Neural cell (in vitro differentiated cells): Measurements from ENCODE around the gene MARK3.

Experiments used
- CTCF ChIP-seq: fragments of 450-650 bp; IDR thresholded peaks from 2 replicates; pipeline ENCODE4 v1.5.1; 2014; ENCODE audit warnings: antibody characterized with exemption, mild to moderate bottlenecking, moderate library complexity; ENCODE audit not compliant: poor library complexity, severe bottlenecking
- EZH2 ChIP-seq: fragments of 200-600, 300-800 bp; shearing (Covaris generic), sonication (generic); IDR thresholded peaks from 2 replicates; pipeline ENCODE4 v1.6.1; 2014; ENCODE audit warnings: antibody characterized with exemption, low read length, borderline replicate concordance, mild to moderate bottlenecking; ENCODE audit not compliant: insufficient read depth, poor library complexity, severe bottlenecking

- TF ChIP-seq CTCF (no peak), EZH2 (no peak)
These were observed 43.7 kb upstream of the MARK3 start for GRCh38 chr14:103341250-103342129.
